Esophagus muscularis mucosa (tissue), 2 donors: ENCODE results near the gene AUTS2.

Experiments used
- POLR2A ChIP-seq: fragments of 450-650 bp; IDR thresholded peaks from one replicate; pipeline ENCODE4 v1.6.1; 2017; ENCODE audit warnings: antibody characterized with exemption, moderate library complexity, mild to moderate bottlenecking, low read depth
- POLR2AphosphoS5 ChIP-seq, 2 donors: sonication (generic); formaldehyde crosslinking; IDR thresholded peaks; one replicate each; pipeline ENCODE4 v1.6.1; 2017; ENCODE audit warnings: antibody characterized with exemption in 2 of 2

GRCh38 chr7:70635633-70636032, 1037.4 kb downstream of the AUTS2 start:
- TF ChIP-seq POLR2A (no peak), POLR2AphosphoS5 (IDR thresholded peaks at IDR 0.05) (no peak)
